ENCODE results near the gene MGMT. TPM values are rescaled to one million over a fixed set of nuclear protein-coding genes. Genes with fewer than 3 reads are reported as not detected.

Gene MGMT
- total and polyA plus RNA-seq, 8 donors: 1.2 to 37.8 (median 21.3) TPM

GRCh38 chr10:129468187-129468586 is 1.1 kb downstream of the MGMT start:
- intact Hi-C loops (cut with DNase I; ENCODE audit: low total_unique reads): loop anchor here (10.0 kb wide), 1 partner anchor 647 kb away; the partner anchor contains the start of gene C10orf143
- 95 to 96% (median 96%) methylated on average over 9 of the region's 9 CpGs for WGBS, 5 donors
- peak overlapping the region in 2 of 5 donors; percentile 86 to 87 for H3K27ac ChIP-seq

GRCh38 chr10:129470103-129470851 is 3.2 kb downstream of the MGMT start:
- peaks cover 11 to 29% (median 20%) of the 10 kb centered on the region in 4 donors for H3K4me1 ChIP-seq
- H3K27me3 ChIP-seq: no peaks in the 10 kb centered on the region
- 50 to 67% (median 52%) methylated on average over 11 of the region's 11 CpGs for WGBS, 5 donors
- DNase-seq: peak in 1 of 2 donors; percentile 45
- no peak overlapping the region for H3K4me3 ChIP-seq
- intact Hi-C loops (cut with DNase I; ENCODE audit: low total_unique reads): no loop called here
- no peak for TF ChIP-seq EP300 (IDR thresholded peaks at IDR 0.05)
- no peak for TF ChIP-seq POLR2A (IDR thresholded peaks at IDR 0.05)
- no peak for TF ChIP-seq CTCF (IDR thresholded peaks at IDR 0.05)
- TF ChIP-seq POLR2AphosphoS5 (IDR thresholded peaks at IDR 0.05): no peak
- H3K27ac ChIP-seq: no peak overlapping the region
- H3K36me3 ChIP-seq: peaks cover 0 to 32% (median 19%) of the 10 kb centered on the region in 4 donors
- H3K9me3 ChIP-seq: no peaks in the 10 kb centered on the region

More at GRCh38 chr10:129468187-129468586, 1.1 kb downstream of the MGMT start:
- no peaks in the 10 kb centered on the region for H3K9me3 ChIP-seq
- DNase-seq: no peak
- TF ChIP-seq CTCF (IDR thresholded peaks at IDR 0.05) (no peak), POLR2A (IDR thresholded peaks at IDR 0.05) (no peak), EP300 (IDR thresholded peaks at IDR 0.05) (no peak), POLR2AphosphoS5 (IDR thresholded peaks at IDR 0.05) (no peak)
- peak overlapping the region in 1 of 4 donors; percentile 67 for H3K4me3 ChIP-seq
- H3K36me3 ChIP-seq: peaks cover 0 to 30% (median 17%) of the 10 kb centered on the region in 4 donors
- peaks cover 11 to 29% (median 20%) of the 10 kb centered on the region in 4 donors for H3K4me1 ChIP-seq
- H3K27me3 ChIP-seq: no peaks in the 10 kb centered on the region

GRCh38 chr10:129471447-129472175 is 4.6 kb downstream of the MGMT start:
- Histone ChIP-seq H3K9me3 (no peaks in the 10 kb centered on the region), H3K4me1 (peaks cover 6 to 22% (median 13%) of the 10 kb centered on the region in 4 donors), H3K27me3 (no peaks in the 10 kb centered on the region), H3K27ac (no peak overlapping the region), H3K36me3 (peaks cover 0 to 32% (median 19%) of the 10 kb centered on the region in 4 donors), H3K4me3 (no peak overlapping the region)
- intact Hi-C loops (cut with DNase I; ENCODE audit: low total_unique reads): no loop called here
- 89 to 96% (median 94%) methylated on average over 16 of the region's 16 CpGs for WGBS, 5 donors
- no peak for DNase-seq
- TF ChIP-seq CTCF (IDR thresholded peaks at IDR 0.05): no peak

GRCh38 chr10:129472696-129473555 is 5.9 kb downstream of the MGMT start:
- Histone ChIP-seq H3K4me3 (no peak overlapping the region), H3K4me1 (peaks cover under 1 to 13% (median 4%) of the 10 kb centered on the region in 4 donors), H3K27me3 (no peaks in the 10 kb centered on the region), H3K27ac (no peak overlapping the region), H3K36me3 (peaks cover 0 to 35% (median 19%) of the 10 kb centered on the region in 4 donors), H3K9me3 (no peaks in the 10 kb centered on the region)
- TF ChIP-seq POLR2A (IDR thresholded peaks at IDR 0.05) (no peak), EP300 (IDR thresholded peaks at IDR 0.05) (no peak), CTCF (IDR thresholded peaks at IDR 0.05) (no peak), POLR2AphosphoS5 (IDR thresholded peaks at IDR 0.05) (no peak)
- 90 to 94% (median 90%) methylated on average over 21 to 22 of the region's 22 CpGs for WGBS, 5 donors
- intact Hi-C loops (cut with DNase I; ENCODE audit: low total_unique reads): no loop called here
- DNase-seq: no peak
